Adipose tissue (tissue), 3 donors: ENCODE results near the gene HERC2. TPM values are rescaled to one million over a fixed set of nuclear protein-coding genes. Genes with fewer than 3 reads are reported as not detected.

ENCODE experiments used
- H3K27ac ChIP-seq: one replicate; pipeline ENCODE4 v1.5.1; 2013; ENCODE audit warnings: low read depth, low read length
- WGBS, 3 donors: extraction: QIAGEN DNeasy Blood & Tissue Kit; methylation state at CpG; one replicate each; pipeline ENCODE4 v1.1.7; 2013; 5-methylcytosine and 5-hydroxymethylcytosine counted together
- polyA plus RNA-seq, 3 donors: library from polyadenylated mRNA; stranded (reverse); fragments of 200-250 nt; gene quantifications; one replicate each; pipeline ENCODE4 v1.2.3, GENCODE V29; 2013
- donor health status: healthy with polysubstance abuse.
- donor health status: Bipolar disorder and iron deficiency.
- donor health status: healthy.

HERC2 gene
- polyA plus RNA-seq, 3 donors: 15.5 to 36.7 (median 27.5) TPM

- no peak overlapping the region for H3K27ac ChIP-seq
- 93 to 96% (median 94%) methylated on average over 26 of the region's 26 CpGs for WGBS, 3 donors
Measured at GRCh38 chr15:28111543-28111942, 210.4 kb downstream of the HERC2 start.

- H3K27ac ChIP-seq: no peak overlapping the region
- 74 to 80% (median 76%) methylated on average over 7 of the region's 7 CpGs for WGBS, 3 donors
Measured at GRCh38 chr15:28110481-28110881, 211.5 kb downstream of the HERC2 start.

GRCh38 chr15:28109626-28110455, 212.1 kb downstream of the HERC2 start:
- 88 to 92% (median 89%) methylated on average over 25 of the region's 25 CpGs for WGBS, 3 donors
- no peak overlapping the region for H3K27ac ChIP-seq

GRCh38 chr15:28107904-28108275, 214.1 kb downstream of the HERC2 start:
- H3K27ac ChIP-seq: no peak overlapping the region
- 28 to 43% (median 42%) methylated on average over 8 of the region's 8 CpGs for WGBS, 3 donors

DNA sequence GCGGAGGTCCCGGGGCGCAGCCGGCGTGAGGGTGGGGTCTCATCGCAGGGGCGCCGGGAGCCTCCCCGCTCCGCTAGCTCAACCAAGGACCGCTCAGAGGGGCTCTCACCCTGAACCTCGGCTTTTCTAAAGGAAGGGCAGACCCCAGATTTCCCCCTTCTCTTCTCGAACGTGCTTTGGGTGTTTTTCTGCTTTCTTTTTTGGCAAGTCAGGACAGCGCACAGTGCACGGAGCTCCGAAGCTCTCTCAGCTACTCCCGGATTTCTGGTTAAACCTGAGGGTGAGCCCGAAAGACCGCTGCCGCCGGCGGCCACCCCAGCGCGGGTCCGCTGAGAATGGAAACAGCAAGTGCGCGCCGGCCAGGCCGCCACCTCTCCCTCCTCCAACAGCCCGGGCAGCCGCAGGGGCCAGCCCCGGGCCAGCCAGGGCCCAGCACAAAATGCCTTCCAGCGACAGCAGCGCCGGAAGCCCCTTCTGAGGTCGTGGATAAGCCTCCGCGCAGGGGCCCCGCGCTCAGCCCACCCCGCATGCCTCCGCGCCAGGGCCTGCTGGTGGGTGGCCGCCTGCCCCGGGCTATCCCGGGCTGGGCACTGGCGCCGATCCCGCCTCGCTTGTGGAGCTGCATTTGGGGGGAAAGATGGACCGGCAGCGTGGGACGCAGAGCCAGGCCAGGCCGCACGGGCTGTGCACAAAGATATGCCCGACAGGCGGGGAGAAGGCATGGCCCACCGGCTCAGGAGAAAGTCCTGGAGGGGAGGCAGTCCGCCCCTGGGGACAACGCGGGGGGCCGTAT, 214.7 kb downstream of the HERC2 start:
- H3K27ac ChIP-seq: no peak overlapping the region
- 3 to 4% (median 3%) methylated on average over 58 to 63 of the region's 63 CpGs for WGBS, 3 donors

- WGBS, 3 donors: 3 to 6% (median 4%) methylated on average over 36 to 81 of the region's 81 CpGs
- no peak overlapping the region for H3K27ac ChIP-seq
Measured at GRCh38 chr15:28106294-28107110, 215.5 kb downstream of the HERC2 start.

DNA sequence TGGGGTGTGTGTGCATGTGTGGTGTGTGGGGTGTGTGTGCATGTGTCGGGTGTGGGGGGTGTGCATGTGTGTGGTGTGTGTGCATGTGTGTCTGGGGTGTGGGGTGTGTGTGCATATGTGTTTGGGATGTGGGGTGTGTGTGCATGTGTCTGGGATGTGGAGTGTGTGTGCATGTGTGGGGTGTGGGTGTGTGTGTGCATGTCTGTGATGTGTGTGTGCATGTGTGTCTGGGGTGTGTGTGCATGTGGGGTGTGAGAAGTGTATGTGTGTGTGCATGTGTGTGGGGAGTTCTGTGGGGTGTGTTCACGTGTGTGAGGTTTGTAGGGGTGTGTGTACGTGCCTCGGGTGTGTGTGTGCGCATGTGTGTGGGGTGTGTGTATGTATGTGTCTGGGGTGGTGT, 216.2 kb downstream of the HERC2 start:
- H3K27ac ChIP-seq: no peak overlapping the region
- 84 to 91% (median 89%) methylated on average over 5 of the region's 5 CpGs for WGBS, 3 donors

DNA sequence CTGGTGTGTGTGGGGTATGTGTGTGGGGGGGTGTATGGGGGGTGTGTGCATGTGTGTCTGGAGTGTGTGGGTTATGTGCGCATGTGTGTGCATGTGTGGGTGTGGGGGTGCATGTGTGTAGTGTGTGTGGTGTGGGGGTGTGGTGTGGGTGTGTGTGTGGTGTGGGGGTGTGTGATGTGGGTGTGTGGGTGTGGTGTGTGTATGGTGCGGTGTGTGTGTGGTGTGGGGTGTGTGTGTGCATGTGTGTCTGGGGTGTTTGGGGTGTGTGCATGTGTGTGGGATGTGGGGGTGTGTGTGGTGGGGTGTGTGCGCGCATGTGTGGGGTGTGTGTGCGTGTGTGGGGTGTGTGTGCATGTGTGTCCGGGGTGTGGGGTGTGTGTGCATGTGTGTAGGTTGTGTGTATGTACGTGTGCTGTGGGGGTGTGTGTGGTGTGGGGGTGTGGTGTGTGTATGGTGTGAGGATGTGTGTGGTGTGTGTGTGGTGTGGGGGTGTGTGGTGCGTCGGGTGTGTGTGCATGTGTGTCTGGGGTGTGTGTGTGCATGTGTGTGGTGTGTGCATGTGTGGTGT, 216.7 kb downstream of the HERC2 start:
- no peak overlapping the region for H3K27ac ChIP-seq
- 93 to 97% (median 96%) methylated on average over 9 of the region's 9 CpGs for WGBS, 3 donors

DNA sequence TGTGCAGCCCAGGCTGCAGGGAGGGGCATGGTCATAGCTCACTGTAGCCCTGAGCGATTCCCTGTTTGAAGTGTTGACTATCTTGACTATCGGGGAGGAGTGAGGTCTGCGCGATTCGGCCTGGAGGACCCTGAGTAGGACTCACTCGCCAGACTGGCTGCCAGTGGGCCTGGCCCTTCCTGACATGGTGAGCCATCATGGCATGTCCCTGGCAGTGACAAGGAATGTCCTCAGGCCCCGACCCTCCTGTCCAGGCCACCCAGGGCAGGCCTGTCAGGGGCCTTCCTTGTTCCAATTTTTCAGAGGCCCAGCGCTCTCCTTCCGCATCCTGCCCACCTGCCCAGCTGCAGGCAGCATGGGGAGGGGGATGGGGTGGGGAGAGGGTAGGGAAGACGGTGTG, 217.7 kb downstream of the HERC2 start:
- 93 to 94% (median 94%) methylated on average over 10 of the region's 10 CpGs for WGBS, 3 donors
- no peak overlapping the region for H3K27ac ChIP-seq

DNA sequence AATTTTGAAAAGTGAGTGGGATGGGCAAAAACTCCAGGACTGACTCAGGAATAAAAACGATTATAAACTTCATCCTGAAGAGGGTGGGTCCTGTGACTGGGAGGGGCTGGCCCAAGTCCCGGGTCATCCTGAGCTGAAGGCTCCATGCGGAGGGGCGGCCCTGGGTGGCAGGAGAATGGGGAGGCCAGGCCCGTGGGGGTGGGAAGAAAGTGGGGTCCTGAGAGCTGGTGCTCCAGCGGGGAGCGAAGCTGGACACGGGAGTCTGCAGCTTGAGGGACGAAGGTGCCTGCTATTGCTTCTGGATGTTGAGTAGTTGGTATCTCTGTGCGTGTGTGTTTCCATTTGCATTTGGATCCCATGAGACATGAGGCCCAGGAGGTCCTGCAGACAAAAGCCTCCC, 218.1 kb downstream of the HERC2 start:
- no peak overlapping the region for H3K27ac ChIP-seq
- 86 to 87% (median 87%) methylated on average over 10 of the region's 10 CpGs for WGBS, 3 donors

GRCh38 chr15:28101983-28102441, 220.0 kb downstream of the HERC2 start:
- 74 to 83% (median 77%) methylated on average over 10 of the region's 10 CpGs for WGBS, 3 donors
- H3K27ac ChIP-seq: no peak overlapping the region

DNA sequence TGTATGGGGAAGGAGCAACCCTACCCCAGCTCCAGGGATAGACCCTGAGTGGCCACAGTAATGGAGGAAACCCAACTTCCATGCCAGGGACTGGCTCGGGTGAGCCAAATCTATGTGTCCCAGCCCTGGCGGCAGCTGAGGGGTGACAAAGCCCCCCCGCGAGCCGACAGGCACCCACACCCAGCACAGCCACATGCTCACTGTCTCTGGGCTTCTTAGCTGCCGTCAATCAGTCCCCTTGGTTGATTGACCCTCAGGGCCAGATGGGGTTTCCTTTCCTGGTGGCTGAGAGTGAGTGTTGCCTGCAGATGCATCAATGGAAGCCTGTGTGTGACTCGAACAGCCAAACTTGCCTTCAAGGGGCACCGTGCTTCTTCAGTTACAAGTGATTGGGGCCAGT, 220.8 kb downstream of the HERC2 start:
- 75 to 81% (median 80%) methylated on average over 8 of the region's 8 CpGs for WGBS, 3 donors
- H3K27ac ChIP-seq: no peak overlapping the region

DNA sequence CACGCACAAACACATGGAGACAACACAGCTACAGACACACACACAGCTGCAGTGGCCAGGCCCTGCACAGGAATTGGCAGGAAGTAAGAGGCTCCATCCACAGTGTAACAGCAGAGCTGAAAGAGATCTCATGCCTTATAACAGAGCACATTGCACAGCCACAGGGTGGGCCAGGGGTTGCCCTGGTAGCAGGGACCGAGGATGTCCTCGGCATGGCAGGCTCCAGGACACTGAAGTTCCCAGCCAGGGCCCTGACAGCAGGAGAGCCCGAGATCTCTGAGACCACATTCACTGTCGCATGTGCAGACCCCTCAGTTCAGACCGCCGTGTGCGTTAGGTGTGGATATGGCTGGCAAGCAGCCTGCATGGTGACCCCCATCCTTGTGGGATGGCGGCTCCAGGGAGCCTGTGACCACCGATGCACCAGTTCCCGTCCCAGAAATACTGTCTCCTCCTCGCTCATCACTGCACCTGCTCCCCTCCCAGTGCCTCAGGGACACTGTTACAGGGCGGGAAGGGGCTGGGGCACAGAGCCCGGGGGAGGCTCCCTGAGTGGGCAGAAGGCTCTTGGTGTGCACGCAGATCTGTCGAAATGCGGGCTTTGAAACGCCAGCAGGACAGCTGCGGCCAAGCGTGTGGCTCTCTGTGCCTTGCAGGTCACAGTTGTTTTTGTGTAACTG, 221.3 kb downstream of the HERC2 start:
- H3K27ac ChIP-seq: no peak overlapping the region
- WGBS, 3 donors: 89 to 93% (median 93%) methylated on average over 20 of the region's 20 CpGs

- H3K27ac ChIP-seq: no peak overlapping the region
- 13 to 18% (median 15%) methylated on average over 16 of the region's 16 CpGs for WGBS, 3 donors
Measured at GRCh38 chr15:28099555-28100140, 222.3 kb downstream of the HERC2 start.

DNA sequence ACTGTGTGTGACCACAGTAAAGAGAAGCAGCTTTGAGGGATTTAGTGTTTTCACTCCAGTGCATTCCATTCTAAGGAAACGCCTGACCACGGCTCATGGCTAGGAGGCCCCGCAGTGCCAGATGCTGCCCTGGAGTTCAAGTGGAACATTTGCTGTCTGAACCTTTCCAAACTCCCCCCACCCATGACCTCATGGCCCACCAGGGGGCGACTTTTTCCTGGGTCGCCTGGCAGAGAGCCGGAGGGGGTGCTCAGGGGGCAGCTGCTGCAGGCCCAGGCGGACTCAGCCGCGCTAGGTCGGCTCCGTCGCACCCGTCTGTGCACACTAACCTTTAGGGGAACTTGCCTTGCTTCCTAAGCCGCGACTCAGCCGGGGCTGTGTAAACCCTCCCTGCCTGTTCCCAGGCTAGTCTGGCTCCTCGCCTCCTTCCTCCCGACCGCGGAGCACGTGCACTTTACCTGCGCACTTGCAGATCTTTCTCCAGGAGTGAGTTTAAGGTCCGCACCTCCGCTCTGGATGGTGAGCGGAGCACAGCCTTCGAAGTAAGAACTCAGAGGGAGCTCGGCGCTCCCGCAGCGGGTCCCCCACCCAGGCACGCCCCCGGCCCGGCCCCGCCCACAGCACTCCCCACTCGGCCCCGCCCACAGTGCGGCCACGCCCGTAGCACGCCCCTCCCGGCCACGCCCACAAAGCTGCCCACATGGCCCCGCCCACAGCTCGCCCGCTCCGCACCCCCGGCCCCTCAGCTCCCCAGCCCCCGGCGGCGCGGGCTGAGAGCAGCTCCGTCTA, 223.0 kb downstream of the HERC2 start, which contains the start of gene OCA2:
OCA2 (minus strand) TSS at position 550 of the 789 bp plus-strand sequence. CDS start 17,441 bp downstream, outside the sequence.
- H3K27ac ChIP-seq: no peak within 1 kb of the TSS
- WGBS, 3 donors: 4 to 6% (median 5%) methylated on average over 51 to 52 of the region's 52 CpGs

GRCh38 chr15:28098360-28098765, 223.6 kb downstream of the HERC2 start:
- H3K27ac ChIP-seq: no peak overlapping the region

More at GRCh38 chr15:28098360-28098765, 223.6 kb downstream of the HERC2 start:
- WGBS, 3 donors: 61 to 65% (median 62%) methylated on average over 11 of the region's 11 CpGs
